PC-3 (cell line): ENCODE measurements around the gene MAPK7.

Experiments
- CTCF ChIP-seq: fragments of 300-600 bp; sonication (generic); conservative IDR thresholded peaks from 2 replicates; pipeline ENCODE4 v1.5.1; 2017; ENCODE audit warnings: antibody characterized with exemption, low read depth, mild to moderate bottlenecking, low read length
- EZH2 ChIP-seq: fragments of 300-600 bp; sonication (generic); IDR thresholded peaks from one replicate; pipeline ENCODE4 v1.6.1; 2017; ENCODE audit warnings: antibody characterized with exemption, mild to moderate bottlenecking, low read length; ENCODE audit not compliant: unreplicated experiment
- EZH2phosphoT487 ChIP-seq: fragments of 300-600 bp; sonication (generic); IDR thresholded peaks from 2 replicates; pipeline ENCODE4 v1.6.1; 2018; ENCODE audit warnings: mild to moderate bottlenecking, antibody characterized with exemption, low read length, borderline replicate concordance

GRCh38 chr17:19333736-19334290 is 44.5 kb upstream of the MAPK7 start:
- no peak for TF ChIP-seq CTCF
- TF ChIP-seq EZH2, result no peak
- no peak for TF ChIP-seq EZH2phosphoT487
